ENCODE results near the gene GSG1.

GSG1 gene

GRCh38 chr12:13112968-13113367, 9.5 kb upstream of the GSG1 start:
- Histone ChIP-seq H4K20me1 (no peaks in the 10 kb centered on the region), H3K27ac (no peak overlapping the region), H3K4me3 (no peak overlapping the region), H3K36me3 (0 out of 22 replicates have a peak, but pooled peaks cover 0 to 3% (median 0%) of the 10 kb centered on the region in 11 experiments), H3K9me3 (replicated peaks in 1 of 11) (peaks cover 14 to 35% (median 22%) of the 10 kb centered on the region in 11 experiments), H3K27me3 (no peaks in the 10 kb centered on the region), H3K4me2 (no peak overlapping the region), H3K4me1 (peaks cover 0 to 29% (median 10%) of the 10 kb centered on the region in 10 experiments; a peak in 17 of 20 replicates), H3K9ac (no peak overlapping the region)
- TF ChIP-seq Cebpa-rat (IDR thresholded peaks at IDR 0.05): no peak

DNA sequence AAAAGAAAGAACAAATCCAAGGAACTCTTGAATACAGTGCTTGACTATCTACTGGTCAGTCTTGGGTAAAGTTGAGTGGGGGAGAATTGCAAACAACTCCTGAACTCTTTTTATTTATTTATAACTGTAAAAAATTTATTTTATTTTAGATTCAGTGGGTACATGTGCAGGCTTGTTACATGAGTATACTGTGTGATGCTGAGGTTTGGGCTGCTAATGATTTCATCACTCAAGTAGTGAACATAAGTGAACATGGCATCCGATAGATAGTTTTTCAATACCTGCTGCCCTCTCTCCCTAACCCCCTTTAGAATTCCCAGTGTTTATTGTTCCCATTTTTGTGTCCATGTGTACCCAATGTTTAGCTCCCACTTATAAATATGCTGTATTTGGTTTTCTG, 3.2 kb upstream of the GSG1 start:
- Histone ChIP-seq H3K27me3 (no peaks in the 10 kb centered on the region), H3K4me3 (no peak overlapping the region), H3K9me3 (replicated peaks in 1 of 11) (peaks cover 14 to 27% (median 23%) of the 10 kb centered on the region in 11 experiments), H3K9ac (no peak overlapping the region), H3K36me3 (0 out of 22 replicates have a peak, but pooled peaks cover 0 to 3% (median 0%) of the 10 kb centered on the region in 11 experiments), H4K20me1 (no peaks in the 10 kb centered on the region), H3K4me2 (no peak overlapping the region), H3K4me1 (peaks cover 29 to 40% (median 31%) of the 10 kb centered on the region in 10 experiments), H3K27ac (no peak overlapping the region)
- TF ChIP-seq Cebpa-rat (IDR thresholded peaks at IDR 0.05): no peak

DNA sequence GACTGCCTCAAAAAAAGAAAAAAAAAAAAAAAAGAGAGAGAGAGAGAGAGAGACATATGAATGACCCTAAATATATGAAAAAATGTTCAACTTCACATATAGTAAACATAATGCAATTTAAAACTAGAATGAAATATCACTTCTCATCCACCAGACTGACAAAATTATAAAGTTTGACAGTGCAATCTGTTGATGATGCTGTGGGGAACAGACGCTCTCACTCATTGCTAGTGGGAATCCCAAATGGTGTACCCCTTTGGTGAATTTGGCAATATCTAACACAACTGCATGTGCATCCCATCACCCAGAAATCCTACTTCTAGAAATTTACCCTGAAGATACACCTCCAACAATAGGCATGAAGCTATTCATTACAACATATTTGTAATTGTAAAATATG, 2.3 kb upstream of the GSG1 start:
- H3K4me3 ChIP-seq: no peak overlapping the region
- H3K4me1 ChIP-seq: peaks cover 32 to 43% (median 35%) of the 10 kb centered on the region in 10 experiments
- H3K4me2 ChIP-seq: no peak overlapping the region; a peak in 1 of 22 replicates
- H3K27ac ChIP-seq: no peak overlapping the region
- H4K20me1 ChIP-seq: no peaks in the 10 kb centered on the region
- H3K9ac ChIP-seq: no peak overlapping the region
- no peaks in the 10 kb centered on the region for H3K27me3 ChIP-seq
- TF ChIP-seq Cebpa-rat (IDR thresholded peaks at IDR 0.05): no peak
- 0 out of 22 replicates have a peak, but pooled peaks cover 0 to 3% (median 0%) of the 10 kb centered on the region in 11 experiments for H3K36me3 ChIP-seq
- peaks cover 13 to 25% (median 22%) of the 10 kb centered on the region in 11 experiments for H3K9me3 ChIP-seq (replicated peaks in 1 of 11)

GRCh38 chr12:13104409-13104808, 942 bp upstream of the GSG1 start:
- H3K36me3 ChIP-seq: 0 out of 22 replicates have a peak, but pooled peaks cover 0 to 3% (median 0%) of the 10 kb centered on the region in 11 experiments
- 0 out of 22 replicates have a peak, but pooled peaks of 1 of the 11 experiments have one; percentile 19 for TF ChIP-seq Cebpa-rat (IDR thresholded peaks at IDR 0.05)
- H3K4me2 ChIP-seq: peak overlapping the region; percentile 80 to 99 (median 93); a peak in 21 of 22 replicates
- peaks cover 46 to 57% (median 49%) of the 10 kb centered on the region in 10 experiments for H3K4me1 ChIP-seq
- no peaks in the 10 kb centered on the region for H4K20me1 ChIP-seq
- peaks cover 13 to 25% (median 19%) of the 10 kb centered on the region in 11 experiments for H3K9me3 ChIP-seq (replicated peaks in 1 of 11)
- no peaks in the 10 kb centered on the region for H3K27me3 ChIP-seq
- peak overlapping the region in 10 of 11 experiments; percentile 30 to 100 (median 73); a peak in 17 of 22 replicates for H3K27ac ChIP-seq
- H3K9ac ChIP-seq: peak overlapping the region in 1 of 11 experiments; percentile 38; a peak in 1 of 22 replicates
- no peak overlapping the region for H3K4me3 ChIP-seq

- peaks cover 63 to 73% (median 67%) of the 10 kb centered on the region in 10 experiments for H3K4me1 ChIP-seq
- no peaks in the 10 kb centered on the region for H3K36me3 ChIP-seq
- peak overlapping the region; percentile 80 to 99 (median 93) for H3K4me2 ChIP-seq
- H3K27ac ChIP-seq: peak overlapping the region; percentile 95 to 100 (median 99)
- no peaks in the 10 kb centered on the region for H3K27me3 ChIP-seq
- peak overlapping the region; percentile 90 to 100 (median 95) for H3K9ac ChIP-seq
- peaks cover 0 to 8% (median 3%) of the 10 kb centered on the region in 11 experiments; a peak in 8 of 22 replicates for H3K9me3 ChIP-seq (replicated peaks in 1 of 11)
- peak overlapping the region in 4 of 10 experiments; percentile 59 to 75 (median 64); a peak in 6 of 20 replicates for H3K4me3 ChIP-seq
- no peak for TF ChIP-seq Cebpa-rat (IDR thresholded peaks at IDR 0.05)
- H4K20me1 ChIP-seq: no peaks in the 10 kb centered on the region
These were observed 839 bp downstream of the GSG1 start for GRCh38 chr12:13102461-13103195.

GRCh38 chr12:13101821-13102375, 1.6 kb downstream of the GSG1 start:
- peak overlapping the region; percentile 95 to 100 (median 99) for H3K27ac ChIP-seq
- peak overlapping the region; percentile 80 to 99 (median 93) for H3K4me2 ChIP-seq
- TF ChIP-seq Cebpa-rat (IDR thresholded peaks at IDR 0.05): no peak
- no peaks in the 10 kb centered on the region for H4K20me1 ChIP-seq
- no peaks in the 10 kb centered on the region for H3K27me3 ChIP-seq
- peaks cover 71 to 79% (median 74%) of the 10 kb centered on the region in 10 experiments for H3K4me1 ChIP-seq
- H3K36me3 ChIP-seq: no peaks in the 10 kb centered on the region
- H3K9ac ChIP-seq: peak overlapping the region; percentile 90 to 100 (median 95)
- H3K4me3 ChIP-seq: peak overlapping the region; percentile 50 to 75 (median 59)
- peaks cover 0 to 8% (median 0%) of the 10 kb centered on the region in 11 experiments; a peak in 5 of 22 replicates for H3K9me3 ChIP-seq (replicated peaks in 1 of 11)

- Histone ChIP-seq H3K4me3 (peak overlapping the region; percentile 50 to 75 (median 59)), H3K27ac (peak overlapping the region; percentile 95 to 100 (median 99))
- peak in 8 of 11 experiments; percentile 29 to 75 (median 60); a peak in 11 of 22 replicates for TF ChIP-seq Cebpa-rat (IDR thresholded peaks at IDR 0.05)
These were observed 2.3 kb downstream of the GSG1 start for GRCh38 chr12:13100882-13101769.

DNA sequence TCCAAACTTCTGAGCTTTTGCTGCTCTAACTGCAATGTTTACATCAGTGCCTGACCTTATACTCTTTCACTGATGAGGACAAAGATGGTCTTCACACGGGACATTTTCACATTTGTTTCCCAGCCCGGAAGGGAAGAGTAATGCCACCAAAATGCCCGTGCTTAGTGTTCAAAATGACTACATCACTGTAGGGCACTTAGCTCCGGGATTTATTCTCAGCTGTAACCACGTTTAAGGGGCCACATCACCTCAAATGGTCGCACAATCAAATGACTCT, 2.9 kb downstream of the GSG1 start:
- H3K36me3 ChIP-seq: no peaks in the 10 kb centered on the region
- peak overlapping the region; percentile 90 to 100 (median 93) for H3K9ac ChIP-seq
- H3K9me3 ChIP-seq (replicated peaks in 1 of 11): peaks cover 0 to 7% (median 0%) of the 10 kb centered on the region in 11 experiments; a peak in 4 of 22 replicates
- no peak for TF ChIP-seq Cebpa-rat (IDR thresholded peaks at IDR 0.05)
- no peaks in the 10 kb centered on the region for H4K20me1 ChIP-seq
- H3K4me3 ChIP-seq: peak overlapping the region; percentile 3 to 54 (median 30); a peak in 14 of 20 replicates
- no peaks in the 10 kb centered on the region for H3K27me3 ChIP-seq
- peak overlapping the region; percentile 69 to 99 (median 87) for H3K4me2 ChIP-seq
- peaks cover 74 to 91% (median 86%) of the 10 kb centered on the region in 10 experiments for H3K4me1 ChIP-seq
- H3K27ac ChIP-seq: peak overlapping the region; percentile 95 to 100 (median 99)

More at GRCh38 chr12:13100882-13101769, 2.3 kb downstream of the GSG1 start:
- Histone ChIP-seq H3K4me1 (peaks cover 74 to 87% (median 82%) of the 10 kb centered on the region in 10 experiments), H3K9ac (peak overlapping the region; percentile 90 to 100 (median 95)), H3K36me3 (no peaks in the 10 kb centered on the region), H3K9me3 (replicated peaks in 1 of 11) (peaks cover 0 to 8% (median 0%) of the 10 kb centered on the region in 11 experiments; a peak in 5 of 22 replicates), H3K27me3 (no peaks in the 10 kb centered on the region), H3K4me2 (peak overlapping the region; percentile 90 to 99 (median 93)), H4K20me1 (no peaks in the 10 kb centered on the region)
